Activated CD8-positive, alpha-beta T cell treated with anti-CD3 and anti-CD28 coated beads, Interleukin-2, amount 10 ng/mL, durations not matched to agents 7 days and 5 days (primary cell): Measurements from ENCODE around the gene FGFR4. TPM values are rescaled to one million over a fixed set of nuclear protein-coding genes. Genes with fewer than 3 reads are reported as not detected.
A peak's percentile ranks its signal among the peaks of the same experiment; 100 is the strongest.

Source experiments
- ATAC-seq: fragments of 150-1000 bp; cut with Tn5 transposase; one replicate; pipeline ENCODE4 v1.10.0; 2021; ENCODE audit warnings: moderate library complexity
- CTCF ChIA-PET: fragments of 350-600 bp; sonication (Branson Sonifier 250); formaldehyde crosslinking; loops from one replicate; lab custom pipeline; 2021; ENCODE audit warnings: antibody characterized with exemption; lab: Charles Lee
- POLR2A ChIA-PET: fragments of 350-600 bp; sonication (Branson Sonifier 250); formaldehyde crosslinking; loops from one replicate; lab custom pipeline; 2021; ENCODE audit warnings: antibody characterized with exemption; lab: Charles Lee
- DNase-seq: peaks from one replicate; pipeline ENCODE4 v3.0.0-alpha.2; 2020
- H3K27ac Mint-ChIP-seq: one replicate; pipeline ENCODE4 v1.8.0; 2021; ENCODE audit warnings: mild to moderate bottlenecking, mixed read lengths
- H3K27me3 Mint-ChIP-seq: one replicate; pipeline ENCODE4 v1.8.0; 2021; ENCODE audit warnings: low read depth, mixed read lengths
- H3K36me3 Mint-ChIP-seq: one replicate; pipeline ENCODE4 v1.8.0; 2021; ENCODE audit warnings: low read depth, mixed read lengths
- H3K4me1 Mint-ChIP-seq: one replicate; pipeline ENCODE4 v1.8.0; 2021; ENCODE audit warnings: low read depth, mixed read lengths
- H3K4me3 Mint-ChIP-seq: one replicate; pipeline ENCODE4 v1.8.0; 2021; ENCODE audit warnings: mild to moderate bottlenecking, mixed read lengths
- H3K9me3 Mint-ChIP-seq: one replicate; pipeline ENCODE4 v1.8.0; 2022; ENCODE audit warnings: mixed read lengths; ENCODE audit not compliant: insufficient read depth
- total RNA-seq, 2 experiments: library from RNA; stranded (reverse); gene quantifications; one replicate each; pipeline ENCODE4 v1.2.3, GENCODE V29; 2021

FGFR4 gene
- total RNA-seq, 2 experiments from 2014 or later: 0.53 to 1.9 TPM

GRCh38 chr5:177085985-177086653 is 596 bp upstream of the FGFR4 start:
- no peaks in the 10 kb centered on the region for H3K9me3 Mint-ChIP-seq
- DNase-seq (no peak), ATAC-seq (no peak)
- POLR2A ChIA-PET: no interaction called here
- peaks cover 4% of the 10 kb centered on the region for H3K4me1 Mint-ChIP-seq
- no peak overlapping the region for H3K27ac Mint-ChIP-seq
- no peaks in the 10 kb centered on the region for H3K36me3 Mint-ChIP-seq
- peak overlapping the region; percentile 60 for H3K4me3 Mint-ChIP-seq
- CTCF ChIA-PET: interaction anchor here (1.2 to 8.8 kb wide), 4 partner anchors 15 to 81 kb away, joined by 6 to 70 read pairs (median 16); no protein-coding TSS in a partner anchor
- peaks cover 36% of the 10 kb centered on the region for H3K27me3 Mint-ChIP-seq

- POLR2A ChIA-PET: no interaction called here
- CTCF ChIA-PET: interaction anchor here (0.9 to 8.8 kb wide), 5 partner anchors 17 to 427 kb away, joined by 3 to 70 read pairs (median 6); no protein-coding TSS in a partner anchor
- DNase-seq (no peak), ATAC-seq (no peak)
- Mint-ChIP-seq H3K27ac (no peak overlapping the region), H3K4me3 (no peak overlapping the region), H3K27me3 (peaks cover 36% of the 10 kb centered on the region), H3K4me1 (peaks cover 4% of the 10 kb centered on the region), H3K36me3 (no peaks in the 10 kb centered on the region), H3K9me3 (no peaks in the 10 kb centered on the region)
Measured at GRCh38 chr5:177087398-177088005, 787 bp downstream of the FGFR4 start.

GRCh38 chr5:177089127-177089526 is 2.4 kb downstream of the FGFR4 start:
- DNase-seq: no peak
- CTCF ChIA-PET: no interaction called here
- Mint-ChIP-seq H3K9me3 (no peaks in the 10 kb centered on the region), H3K4me3 (no peak overlapping the region), H3K36me3 (no peaks in the 10 kb centered on the region), H3K4me1 (peaks cover 4% of the 10 kb centered on the region), H3K27me3 (peaks cover 28% of the 10 kb centered on the region), H3K27ac (no peak overlapping the region)
- POLR2A ChIA-PET: no interaction called here
- ATAC-seq: no peak

DNA sequence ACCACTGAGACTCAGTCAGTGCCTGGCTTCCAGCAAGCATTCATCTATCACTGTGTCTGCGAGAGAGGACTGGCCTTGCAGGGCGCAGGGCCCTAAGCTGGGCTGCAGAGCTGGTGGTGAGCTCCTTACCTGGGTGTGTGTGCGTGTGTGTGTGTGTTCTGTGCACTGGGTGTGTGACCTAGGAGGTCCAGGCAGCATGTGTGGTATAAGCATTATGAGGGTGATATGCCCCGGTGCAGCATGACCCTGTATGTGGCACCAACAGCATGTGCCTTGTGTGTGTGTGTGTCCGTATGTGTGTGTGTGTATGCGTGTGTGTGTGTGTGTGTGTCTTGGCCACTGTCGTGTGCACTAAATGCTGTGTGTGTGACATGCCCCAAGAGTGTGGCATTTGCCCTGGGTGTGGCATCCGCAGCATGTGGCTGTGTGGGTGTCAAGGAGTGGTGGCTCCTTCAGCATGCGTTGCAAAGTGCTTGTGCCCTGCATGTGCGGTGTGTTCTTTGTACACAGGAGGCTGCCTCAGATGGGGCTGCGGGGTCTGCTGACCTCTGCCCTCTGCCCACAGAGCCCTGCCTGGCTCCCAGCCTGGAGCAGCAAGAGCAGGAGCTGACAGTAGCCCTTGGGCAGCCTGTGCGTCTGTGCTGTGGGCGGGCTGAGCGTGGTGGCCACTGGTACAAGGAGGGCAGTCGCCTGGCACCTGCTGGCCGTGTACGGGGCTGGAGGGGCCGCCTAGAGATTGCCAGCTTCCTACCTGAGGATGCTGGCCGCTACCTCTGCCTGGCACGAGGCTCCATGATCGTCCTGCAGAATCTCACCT is 3.3 kb downstream of the FGFR4 start:
- no peak for DNase-seq
- no peak for ATAC-seq
- ChIA-PET POLR2A (no interaction called here), CTCF (no interaction called here)
- Mint-ChIP-seq H3K36me3 (no peaks in the 10 kb centered on the region), H3K9me3 (no peaks in the 10 kb centered on the region), H3K4me3 (no peak overlapping the region), H3K27ac (no peak overlapping the region), H3K4me1 (peaks cover 4% of the 10 kb centered on the region), H3K27me3 (peaks cover 27% of the 10 kb centered on the region)

DNA sequence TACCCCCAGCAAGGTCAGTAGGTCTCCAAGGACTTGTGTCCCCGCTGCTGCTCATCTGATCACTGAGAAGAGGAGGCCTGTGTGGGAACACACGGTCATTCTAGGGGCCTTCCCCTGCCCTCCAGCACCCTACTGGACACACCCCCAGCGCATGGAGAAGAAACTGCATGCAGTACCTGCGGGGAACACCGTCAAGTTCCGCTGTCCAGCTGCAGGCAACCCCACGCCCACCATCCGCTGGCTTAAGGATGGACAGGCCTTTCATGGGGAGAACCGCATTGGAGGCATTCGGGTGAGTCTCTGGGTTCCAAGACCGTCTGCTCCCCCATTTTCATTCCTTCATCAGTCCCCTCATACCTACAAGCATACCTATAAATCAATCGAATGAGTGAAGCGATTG is 4.1 kb downstream of the FGFR4 start:
- no peaks in the 10 kb centered on the region for H3K9me3 Mint-ChIP-seq
- peaks cover 4% of the 10 kb centered on the region for H3K4me1 Mint-ChIP-seq
- DNase-seq (no peak), ATAC-seq (no peak)
- H3K4me3 Mint-ChIP-seq: no peak overlapping the region
- no peak overlapping the region for H3K27ac Mint-ChIP-seq
- CTCF ChIA-PET: interaction anchor here (1.2 kb wide), 1 partner anchor 19 kb away, joined by 3 read pairs; no protein-coding TSS in a partner anchor
- H3K27me3 Mint-ChIP-seq: peaks cover 23% of the 10 kb centered on the region
- POLR2A ChIA-PET: no interaction called here
- H3K36me3 Mint-ChIP-seq: no peaks in the 10 kb centered on the region

DNA sequence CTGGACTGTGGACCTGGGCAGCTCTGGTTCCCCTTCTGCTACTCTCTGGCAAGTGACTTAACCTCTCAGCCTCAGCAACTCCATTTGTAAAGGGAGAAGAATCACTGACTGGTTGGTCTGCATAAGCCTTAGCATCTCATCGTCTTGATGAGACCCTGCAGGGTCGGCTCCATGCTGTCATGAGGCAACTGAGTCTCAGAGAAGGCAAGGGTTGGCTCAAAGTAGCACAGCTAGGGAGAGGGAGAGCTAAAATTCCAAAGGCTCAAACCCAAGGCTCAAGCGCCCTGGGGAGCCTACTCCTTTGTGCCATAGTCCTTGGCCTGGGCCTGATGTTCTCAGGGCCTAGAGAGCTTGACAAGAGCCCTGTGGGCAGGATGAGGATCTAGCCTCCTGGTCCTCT is 4.5 kb downstream of the FGFR4 start:
- ChIA-PET POLR2A (no interaction called here), CTCF (interaction anchor here (1.2 kb wide), 1 partner anchor 20 kb away, joined by 3 read pairs; no protein-coding TSS in a partner anchor)
- no peak for ATAC-seq
- Mint-ChIP-seq H3K4me1 (peaks cover 2% of the 10 kb centered on the region), H3K36me3 (no peaks in the 10 kb centered on the region), H3K27me3 (peaks cover 19% of the 10 kb centered on the region), H3K27ac (no peak overlapping the region), H3K4me3 (no peak overlapping the region), H3K9me3 (no peaks in the 10 kb centered on the region)
- no peak for DNase-seq

DNA sequence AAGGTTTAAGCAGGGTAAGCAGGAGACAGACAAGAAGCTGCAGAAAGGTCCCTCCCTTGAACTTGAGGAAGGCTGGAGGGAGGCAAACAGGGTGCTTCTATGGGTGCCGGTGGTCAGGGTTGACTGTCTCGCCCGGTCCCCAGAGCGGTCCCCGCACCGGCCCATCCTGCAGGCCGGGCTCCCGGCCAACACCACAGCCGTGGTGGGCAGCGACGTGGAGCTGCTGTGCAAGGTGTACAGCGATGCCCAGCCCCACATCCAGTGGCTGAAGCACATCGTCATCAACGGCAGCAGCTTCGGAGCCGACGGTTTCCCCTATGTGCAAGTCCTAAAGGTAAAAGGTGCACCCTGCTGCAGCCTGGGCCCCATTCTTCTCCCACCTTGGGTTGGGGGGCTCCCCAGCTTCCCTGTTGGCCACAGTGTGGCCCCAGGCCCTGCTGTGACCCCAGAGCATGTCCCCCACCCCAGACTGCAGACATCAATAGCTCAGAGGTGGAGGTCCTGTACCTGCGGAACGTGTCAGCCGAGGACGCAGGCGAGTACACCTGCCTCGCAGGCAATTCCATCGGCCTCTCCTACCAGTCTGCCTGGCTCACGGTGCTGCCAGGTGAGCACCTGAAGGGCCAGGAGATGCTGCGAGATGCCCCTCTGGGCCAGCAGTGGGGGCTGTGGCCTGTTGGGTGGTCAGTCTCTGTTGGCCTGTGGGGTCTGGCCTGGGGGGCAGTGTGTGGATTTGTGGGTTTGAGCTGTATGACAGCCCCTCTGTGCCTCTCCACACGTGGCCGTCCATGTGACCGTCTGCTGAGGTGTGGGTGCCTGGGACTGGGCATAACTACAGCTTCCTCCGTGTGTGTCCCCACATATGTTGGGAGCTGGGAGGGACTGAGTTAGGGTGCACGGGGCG is 5.7 kb downstream of the FGFR4 start:
- CTCF ChIA-PET: no interaction called here

GRCh38 chr5:177093082-177093712 is 6.5 kb downstream of the FGFR4 start:
- DNase-seq (no peak), ATAC-seq (no peak)
- Mint-ChIP-seq H3K9me3 (no peaks in the 10 kb centered on the region), H3K4me1 (no peaks in the 10 kb centered on the region), H3K4me3 (no peak overlapping the region), H3K27ac (no peak overlapping the region), H3K36me3 (no peaks in the 10 kb centered on the region), H3K27me3 (peaks cover 10% of the 10 kb centered on the region)
- ChIA-PET POLR2A (no interaction called here), CTCF (no interaction called here)

More for the DNA sequence above, 5.7 kb downstream of the FGFR4 start:
- Mint-ChIP-seq H3K9me3 (no peaks in the 10 kb centered on the region), H3K36me3 (no peaks in the 10 kb centered on the region), H3K4me3 (no peak overlapping the region), H3K27me3 (peaks cover 15% of the 10 kb centered on the region), H3K4me1 (no peaks in the 10 kb centered on the region), H3K27ac (no peak overlapping the region)
- ATAC-seq (no peak), DNase-seq (no peak)
- POLR2A ChIA-PET: no interaction called here

- Mint-ChIP-seq H3K27me3 (peaks cover 7% of the 10 kb centered on the region), H3K36me3 (no peaks in the 10 kb centered on the region), H3K9me3 (no peaks in the 10 kb centered on the region), H3K4me3 (no peak overlapping the region), H3K27ac (no peak overlapping the region), H3K4me1 (no peaks in the 10 kb centered on the region)
- CTCF ChIA-PET: no interaction called here
- ATAC-seq: no peak
- DNase-seq: no peak
- POLR2A ChIA-PET: no interaction called here
Measured at GRCh38 chr5:177093803-177094202, 7.1 kb downstream of the FGFR4 start.

DNA sequence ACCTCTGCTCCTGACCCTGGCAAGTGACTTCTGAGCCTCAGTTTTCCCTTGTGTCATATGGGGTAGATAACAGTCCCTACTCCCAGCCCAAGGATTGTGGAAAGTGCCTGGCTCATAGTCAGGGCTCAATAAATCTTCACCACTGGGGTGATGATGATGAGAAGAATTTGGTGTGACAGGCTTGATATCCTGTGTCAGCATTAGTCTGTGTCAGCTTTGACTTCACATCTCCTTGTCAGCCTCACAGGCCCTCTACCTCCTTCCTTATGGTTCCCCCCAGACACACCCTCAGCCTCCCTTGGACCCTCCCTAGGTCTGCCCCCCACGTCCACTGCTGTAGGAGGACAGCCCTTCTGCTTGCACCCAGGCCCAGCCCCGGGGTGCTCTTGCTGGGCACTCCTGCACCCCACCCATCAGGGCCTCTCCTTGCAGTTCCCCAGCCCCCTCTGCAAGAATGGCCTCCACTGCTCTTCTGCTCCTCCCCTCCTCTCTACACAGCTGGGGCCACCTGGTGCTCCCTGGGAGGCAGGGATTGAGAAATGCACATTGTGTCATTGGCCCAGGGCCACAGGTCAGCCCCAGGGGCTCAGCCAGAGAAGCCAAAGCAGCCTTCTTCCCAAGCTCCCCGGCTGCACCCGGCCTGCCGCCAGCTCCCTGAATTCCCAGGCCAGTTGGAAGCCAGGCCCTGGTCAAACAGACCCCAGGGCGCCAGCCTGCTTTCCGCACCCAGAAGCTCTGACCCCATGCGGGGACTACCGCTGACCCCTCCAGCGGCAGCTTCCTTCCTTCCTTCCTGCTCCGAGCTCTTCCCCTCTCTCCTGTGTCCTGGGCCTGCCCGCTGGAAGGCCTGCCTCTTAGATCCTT is 7.7 kb downstream of the FGFR4 start:
- POLR2A ChIA-PET: no interaction called here
- Mint-ChIP-seq H3K9me3 (no peaks in the 10 kb centered on the region), H3K4me3 (no peak overlapping the region), H3K4me1 (no peaks in the 10 kb centered on the region), H3K36me3 (no peaks in the 10 kb centered on the region), H3K27ac (no peak overlapping the region), H3K27me3 (peaks cover 5% of the 10 kb centered on the region)
- no peak for DNase-seq
- no peak for ATAC-seq
- CTCF ChIA-PET: no interaction called here
